OCI-LY1 (cell line): Measurements from ENCODE around the gene PLD1.

Experiments
- EZH2 ChIP-seq: fragments of 200-600 bp; sonication (generic), shearing (Covaris generic); IDR thresholded peaks from 2 replicates; pipeline ENCODE4 v1.8.0; 2017; ENCODE audit warnings: borderline replicate concordance, mixed run types, mild to moderate bottlenecking, antibody characterized with exemption, low read length, moderate library complexity, mixed read lengths
- TF ChIP-seq, protein P1 (sequence below): fragments of 200-600 bp; sonication (generic), shearing (Covaris generic); IDR thresholded peaks from 2 replicates; pipeline ENCODE4 v1.5.1; 2017; ENCODE audit warnings: mild to moderate bottlenecking, antibody characterized with exemption, low read length, moderate library complexity, mixed read lengths

DNA sequence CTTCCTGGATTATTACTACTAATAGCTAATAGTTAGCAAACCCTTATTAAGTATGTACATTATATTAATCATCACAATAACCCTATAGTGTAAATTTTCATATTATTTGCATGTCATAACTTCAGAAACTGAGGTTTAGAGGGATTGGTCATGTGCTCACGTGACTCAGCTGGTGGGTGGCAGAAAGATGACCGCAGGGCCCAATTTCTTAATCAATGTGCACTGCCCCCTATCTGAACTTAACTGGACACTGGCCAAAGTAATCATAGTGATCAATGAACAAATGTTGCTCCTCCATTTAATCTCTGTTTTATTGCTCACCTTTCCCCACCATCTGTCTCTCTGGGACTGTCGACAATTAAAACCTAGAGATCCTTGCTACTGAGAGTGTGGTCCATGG lies 52.2 kb downstream of the PLD1 start:
- TF ChIP-seq EZH2 = no peak
- TF ChIP-seq, protein P1, sequence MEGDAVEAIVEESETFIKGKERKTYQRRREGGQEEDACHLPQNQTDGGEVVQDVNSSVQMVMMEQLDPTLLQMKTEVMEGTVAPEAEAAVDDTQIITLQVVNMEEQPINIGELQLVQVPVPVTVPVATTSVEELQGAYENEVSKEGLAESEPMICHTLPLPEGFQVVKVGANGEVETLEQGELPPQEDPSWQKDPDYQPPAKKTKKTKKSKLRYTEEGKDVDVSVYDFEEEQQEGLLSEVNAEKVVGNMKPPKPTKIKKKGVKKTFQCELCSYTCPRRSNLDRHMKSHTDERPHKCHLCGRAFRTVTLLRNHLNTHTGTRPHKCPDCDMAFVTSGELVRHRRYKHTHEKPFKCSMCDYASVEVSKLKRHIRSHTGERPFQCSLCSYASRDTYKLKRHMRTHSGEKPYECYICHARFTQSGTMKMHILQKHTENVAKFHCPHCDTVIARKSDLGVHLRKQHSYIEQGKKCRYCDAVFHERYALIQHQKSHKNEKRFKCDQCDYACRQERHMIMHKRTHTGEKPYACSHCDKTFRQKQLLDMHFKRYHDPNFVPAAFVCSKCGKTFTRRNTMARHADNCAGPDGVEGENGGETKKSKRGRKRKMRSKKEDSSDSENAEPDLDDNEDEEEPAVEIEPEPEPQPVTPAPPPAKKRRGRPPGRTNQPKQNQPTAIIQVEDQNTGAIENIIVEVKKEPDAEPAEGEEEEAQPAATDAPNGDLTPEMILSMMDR = no peak
